Tibial nerve (tissue), 4 donors: ENCODE data around the gene BRD3OS. TPM values are rescaled to one million over a fixed set of nuclear protein-coding genes. Genes with fewer than 3 reads are reported as not detected.

ENCODE experiments used
- DNase-seq, 2 donors: peaks; one replicate each; pipeline ENCODE4 v3.0.0-alpha.2; 2019; ENCODE audit warnings: low spot score in 2 of 2
- H3K27ac ChIP-seq, 4 donors: fragments of 200-600 bp; sonication (generic) in 3 of 4; one replicate each; pipeline ENCODE4 v1.5.1; 2017 to 2019; ENCODE audit warnings: mild to moderate bottlenecking in 1 of 4
- H3K27me3 ChIP-seq, 2 donors: fragments of 200-600 bp; sonication (generic) in 1 of 2; one replicate each; pipeline versions ENCODE4 v1.5.1 to v1.6.0; 2017 to 2019
- H3K36me3 ChIP-seq, 3 donors: fragments of 200-600 bp; sonication (generic); one replicate each; pipeline ENCODE4 v1.5.1; 2018 to 2019
- H3K4me1 ChIP-seq, 4 donors: fragments of 200-600 bp; sonication (generic) in 3 of 4; one replicate each; pipeline ENCODE4 v1.5.1; 2017 to 2019
- H3K4me3 ChIP-seq, 4 donors: fragments of 200-600 bp; sonication (generic) in 3 of 4; one replicate each; pipeline ENCODE4 v1.5.1; 2017 to 2019; ENCODE audit warnings: mild to moderate bottlenecking in 1 of 4, moderate library complexity in 1 of 4
- H3K9me3 ChIP-seq, 4 donors: fragments of 200-600 bp; sonication (generic) in 3 of 4; one replicate each; pipeline ENCODE4 v1.5.1; 2017 to 2019
- EP300 ChIP-seq, 2 donors: sonication (generic); formaldehyde crosslinking; IDR thresholded peaks; one replicate each; pipeline ENCODE4 v1.6.1; 2017; ENCODE audit warnings: antibody characterized with exemption in 2 of 2, mild to moderate bottlenecking in 1 of 2
- POLR2A ChIP-seq, 2 donors: fragments of 450-650 bp; IDR thresholded peaks; one replicate each; pipeline ENCODE4 v1.6.1; 2017; ENCODE audit warnings: antibody characterized with exemption in 2 of 2, mild to moderate bottlenecking in 2 of 2, moderate library complexity in 2 of 2
- WGBS, 2 donors: methylation state at CpG; one replicate each; pipeline ENCODE4 v1.1.5; 2018; 5-methylcytosine and 5-hydroxymethylcytosine counted together
- total RNA-seq, 4 donors: library from RNA; depleted of rRNA; stranded (reverse); fragments of >200 nt; gene quantifications; one replicate each; pipeline ENCODE4 v1.1.0, GENCODE V29; 2016
- TF ChIP-seq, protein P1 (sequence below), 5 experiments: fragments of 200-600 bp in 3 of 5; fragments of 450-650 bp in 2 of 5; sonication (generic) in 3 of 5; IDR thresholded peaks; one replicate each; pipeline ENCODE4 v1.5.1; 2016 to 2019; ENCODE audit warnings: antibody characterized with exemption in 5 of 5, mild to moderate bottlenecking in 3 of 5, moderate library complexity in 2 of 5

Gene BRD3OS
- total RNA-seq, 4 donors from 2014 or later, result 9.2 to 28.2 (median 13.7) TPM

DNA sequence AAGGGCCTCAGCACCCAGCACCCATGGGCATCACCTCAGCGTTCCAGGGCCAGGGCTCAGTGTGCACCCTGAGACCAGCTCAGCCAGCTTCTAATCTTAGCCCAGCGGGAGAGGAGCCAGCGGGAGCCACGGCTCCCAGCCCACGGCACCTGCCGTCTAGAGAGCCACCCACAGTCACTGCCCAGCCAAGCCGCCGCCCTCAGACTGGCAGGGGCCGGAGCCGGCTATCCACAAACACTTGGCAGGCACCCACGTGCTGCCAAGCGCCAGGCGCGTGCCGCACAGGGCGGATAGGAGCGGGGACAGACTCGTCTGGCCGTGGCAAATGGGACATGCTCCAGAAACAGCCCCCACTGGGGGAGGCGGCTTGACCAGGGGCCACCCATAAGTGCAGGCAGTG lies 24.0 kb downstream of the BRD3OS start:
- TF ChIP-seq POLR2A (IDR thresholded peaks at IDR 0.05), result no peak
- TF ChIP-seq EP300 (IDR thresholded peaks at IDR 0.05), result peak in 1 of 2 donors; percentile 70
- TF ChIP-seq, protein P1, sequence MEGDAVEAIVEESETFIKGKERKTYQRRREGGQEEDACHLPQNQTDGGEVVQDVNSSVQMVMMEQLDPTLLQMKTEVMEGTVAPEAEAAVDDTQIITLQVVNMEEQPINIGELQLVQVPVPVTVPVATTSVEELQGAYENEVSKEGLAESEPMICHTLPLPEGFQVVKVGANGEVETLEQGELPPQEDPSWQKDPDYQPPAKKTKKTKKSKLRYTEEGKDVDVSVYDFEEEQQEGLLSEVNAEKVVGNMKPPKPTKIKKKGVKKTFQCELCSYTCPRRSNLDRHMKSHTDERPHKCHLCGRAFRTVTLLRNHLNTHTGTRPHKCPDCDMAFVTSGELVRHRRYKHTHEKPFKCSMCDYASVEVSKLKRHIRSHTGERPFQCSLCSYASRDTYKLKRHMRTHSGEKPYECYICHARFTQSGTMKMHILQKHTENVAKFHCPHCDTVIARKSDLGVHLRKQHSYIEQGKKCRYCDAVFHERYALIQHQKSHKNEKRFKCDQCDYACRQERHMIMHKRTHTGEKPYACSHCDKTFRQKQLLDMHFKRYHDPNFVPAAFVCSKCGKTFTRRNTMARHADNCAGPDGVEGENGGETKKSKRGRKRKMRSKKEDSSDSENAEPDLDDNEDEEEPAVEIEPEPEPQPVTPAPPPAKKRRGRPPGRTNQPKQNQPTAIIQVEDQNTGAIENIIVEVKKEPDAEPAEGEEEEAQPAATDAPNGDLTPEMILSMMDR (IDR thresholded peaks at IDR 0.05), result no peak
- Histone ChIP-seq H3K9me3 (no peaks in the 10 kb centered on the region), H3K27me3 (no peaks in the 10 kb centered on the region), H3K36me3 (peaks cover 0 to 98% (median 48%) of the 10 kb centered on the region in 3 donors), H3K27ac (peak overlapping the region in 3 of 4 donors; percentile 40 to 74 (median 56)), H3K4me1 (peaks cover 0 to 24% (median under 1%) of the 10 kb centered on the region in 4 donors), H3K4me3 (no peak overlapping the region)
- WGBS, 2 donors, result 77 to 79% methylated on average over 5 to 6 of the region's 20 CpGs
- DNase-seq, result no peak

DNA sequence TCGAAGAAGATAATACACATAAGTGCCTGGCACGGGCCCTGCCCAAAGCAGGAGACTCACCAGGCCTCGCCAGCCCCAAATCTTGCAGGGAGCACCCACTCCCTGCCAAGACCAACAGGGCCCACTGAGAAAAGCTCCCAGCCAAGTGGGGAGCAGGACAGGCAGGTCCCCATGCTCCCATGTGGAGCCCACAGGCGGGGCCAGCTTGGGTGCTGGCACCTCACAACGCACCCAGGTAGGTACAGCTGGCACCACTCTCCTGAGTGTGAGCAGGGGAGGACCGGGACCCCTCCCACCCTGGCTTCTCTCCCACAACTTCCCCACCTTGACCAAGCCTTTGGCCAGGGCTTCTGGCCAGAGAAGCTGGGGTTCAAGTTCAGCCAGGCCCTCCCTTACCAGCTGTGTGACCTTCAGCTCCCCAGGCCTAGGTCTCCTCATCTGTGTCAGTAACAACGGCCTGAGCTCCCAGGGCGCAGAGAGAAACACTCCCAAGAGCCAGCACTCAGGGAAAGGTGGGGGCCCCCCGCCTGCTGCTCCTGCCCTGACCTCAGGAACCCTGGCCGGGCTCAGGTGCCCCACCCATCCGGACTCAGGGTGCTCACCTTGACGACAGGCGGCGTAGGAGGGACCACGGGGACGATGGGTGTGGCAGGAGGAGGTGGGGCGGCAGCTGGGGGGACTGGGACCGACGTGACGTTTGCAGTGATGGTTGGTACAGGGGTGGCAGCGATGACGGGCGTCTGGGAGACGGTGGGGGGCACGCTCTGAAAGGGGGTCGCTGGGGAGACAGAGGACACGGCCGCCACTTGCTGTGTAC lies 24.7 kb downstream of the BRD3OS start:
- no peak for DNase-seq
- H3K27ac ChIP-seq, result peak overlapping the region; percentile 1 to 74 (median 48)
- 86 to 87% methylated on average over 28 of the region's 28 CpGs for WGBS, 2 donors
- peaks cover 0 to 90% (median 42%) of the 10 kb centered on the region in 3 donors for H3K36me3 ChIP-seq
- TF ChIP-seq, protein P1 (IDR thresholded peaks at IDR 0.05), result no peak
- TF ChIP-seq EP300 (IDR thresholded peaks at IDR 0.05) (no peak), POLR2A (IDR thresholded peaks at IDR 0.05) (no peak)
- no peaks in the 10 kb centered on the region for H3K9me3 ChIP-seq
- H3K4me1 ChIP-seq, result peaks cover 0 to 31% (median 5%) of the 10 kb centered on the region in 4 donors
- H3K27me3 ChIP-seq, result no peaks in the 10 kb centered on the region
- no peak overlapping the region for H3K4me3 ChIP-seq

DNA sequence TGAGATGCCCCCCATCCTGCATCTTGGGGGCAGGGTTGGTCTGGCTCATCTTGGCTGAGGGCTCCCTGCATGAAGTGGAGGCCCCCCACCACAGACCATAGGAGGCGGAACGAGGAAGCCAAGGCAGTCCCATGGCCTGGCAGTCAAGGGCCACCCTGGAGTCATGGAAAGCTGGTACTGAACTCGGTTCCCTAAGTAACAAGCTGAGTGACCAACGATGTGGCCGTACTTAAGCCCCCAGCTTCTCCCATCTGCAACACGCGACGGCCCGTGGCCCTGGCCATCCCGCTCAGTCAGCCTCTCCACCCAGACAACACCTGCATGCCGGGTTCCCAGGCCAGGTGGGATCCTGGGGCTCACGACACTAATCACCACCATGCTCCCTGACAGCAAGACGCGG lies 25.4 kb downstream of the BRD3OS start:
- Histone ChIP-seq H3K9me3 (no peaks in the 10 kb centered on the region), H3K4me1 (peaks cover 0 to 39% (median 13%) of the 10 kb centered on the region in 4 donors), H3K36me3 (peaks cover 0 to 83% (median 39%) of the 10 kb centered on the region in 3 donors), H3K27ac (peak overlapping the region in 1 of 4 donors; percentile 74), H3K27me3 (no peaks in the 10 kb centered on the region), H3K4me3 (no peak overlapping the region)
- TF ChIP-seq, protein P1 (IDR thresholded peaks at IDR 0.05), result no peak
- TF ChIP-seq POLR2A (IDR thresholded peaks at IDR 0.05), result no peak
- no peak for TF ChIP-seq EP300 (IDR thresholded peaks at IDR 0.05)
- 86 to 96% methylated on average over 5 to 12 of the region's 14 CpGs for WGBS, 2 donors
- DNase-seq, result no peak

DNA sequence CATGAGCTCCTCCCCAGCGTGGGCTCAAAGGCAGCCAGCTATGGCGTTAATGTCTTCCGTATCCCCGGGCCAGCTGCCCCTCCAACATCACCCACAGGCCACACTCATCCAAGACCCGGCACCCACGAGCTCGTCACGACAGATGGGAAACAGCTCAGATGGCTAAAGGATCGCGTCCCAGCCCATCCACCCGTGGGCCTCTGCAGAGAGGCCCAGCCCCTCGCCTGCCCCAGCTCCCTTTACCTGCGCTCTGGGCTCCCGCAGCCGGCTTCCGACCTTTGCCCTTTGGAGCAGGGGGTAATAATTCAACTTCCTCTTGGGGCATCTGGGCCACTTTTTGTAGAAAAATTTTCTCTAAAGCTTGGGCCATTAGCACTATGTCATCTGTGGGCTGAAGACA lies 26.0 kb downstream of the BRD3OS start:
- H3K4me3 ChIP-seq, result no peak overlapping the region
- 85 to 86% methylated on average over 16 of the region's 16 CpGs for WGBS, 2 donors
- no peaks in the 10 kb centered on the region for H3K9me3 ChIP-seq
- TF ChIP-seq POLR2A (IDR thresholded peaks at IDR 0.05) (no peak), EP300 (IDR thresholded peaks at IDR 0.05) (no peak)
- TF ChIP-seq, protein P1 (IDR thresholded peaks at IDR 0.05), result no peak
- no peaks in the 10 kb centered on the region for H3K27me3 ChIP-seq
- H3K4me1 ChIP-seq, result peaks cover 0 to 44% (median 19%) of the 10 kb centered on the region in 4 donors
- DNase-seq, result no peak
- peaks cover 0 to 77% (median 34%) of the 10 kb centered on the region in 3 donors for H3K36me3 ChIP-seq
- no peak overlapping the region for H3K27ac ChIP-seq

GRCh38 chr9:134052491-134052890 lies 27.2 kb downstream of the BRD3OS start:
- H3K27ac ChIP-seq, result no peak overlapping the region
- H3K4me3 ChIP-seq, result no peak overlapping the region
- TF ChIP-seq, protein P1 (IDR thresholded peaks at IDR 0.05), result no peak
- TF ChIP-seq POLR2A (IDR thresholded peaks at IDR 0.05), result no peak
- TF ChIP-seq EP300 (IDR thresholded peaks at IDR 0.05), result no peak
- peaks cover 0 to 65% (median 23%) of the 10 kb centered on the region in 3 donors for H3K36me3 ChIP-seq
- no peaks in the 10 kb centered on the region for H3K9me3 ChIP-seq
- 78 to 80% methylated on average over 3 of the region's 3 CpGs for WGBS, 2 donors
- H3K27me3 ChIP-seq, result no peaks in the 10 kb centered on the region
- H3K4me1 ChIP-seq, result peaks cover 0 to 56% (median 30%) of the 10 kb centered on the region in 4 donors
- no peak for DNase-seq
